LoVo (cell line): ENCODE results near the gene ZNF665.
"Not testable (repeated sequence)": the region's sequence is repeated elsewhere in the genome, so short reads cannot be mapped to it uniquely, and the experiment has no call there.

ENCODE experiments used
- DNase-seq: peaks from one replicate; pipeline ENCODE4 v3.0.0-alpha.2; 2016; ENCODE audit warnings: low spot score

Gene ZNF665

DNA sequence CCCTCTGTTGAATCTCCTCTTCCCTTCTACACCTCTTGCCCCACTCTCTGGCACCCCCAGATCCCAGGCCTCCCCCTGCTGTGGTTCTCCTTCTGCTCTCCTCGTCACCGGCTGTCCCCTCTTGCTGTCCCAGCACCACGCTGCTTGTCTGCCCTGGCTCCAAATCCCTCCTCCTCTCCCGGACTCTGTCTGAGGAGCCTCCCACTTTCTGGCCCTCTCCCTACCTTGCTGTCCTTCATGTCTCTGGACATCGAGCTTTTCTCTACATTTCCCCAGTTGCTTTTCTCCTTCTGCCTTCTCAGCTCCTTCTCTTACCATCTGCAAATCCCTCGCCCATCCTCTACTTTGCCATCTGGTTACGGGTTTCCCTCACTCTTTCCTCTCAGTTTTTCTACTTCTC, 35.5 kb downstream of the ZNF665 start:
- no peak for DNase-seq

DNA sequence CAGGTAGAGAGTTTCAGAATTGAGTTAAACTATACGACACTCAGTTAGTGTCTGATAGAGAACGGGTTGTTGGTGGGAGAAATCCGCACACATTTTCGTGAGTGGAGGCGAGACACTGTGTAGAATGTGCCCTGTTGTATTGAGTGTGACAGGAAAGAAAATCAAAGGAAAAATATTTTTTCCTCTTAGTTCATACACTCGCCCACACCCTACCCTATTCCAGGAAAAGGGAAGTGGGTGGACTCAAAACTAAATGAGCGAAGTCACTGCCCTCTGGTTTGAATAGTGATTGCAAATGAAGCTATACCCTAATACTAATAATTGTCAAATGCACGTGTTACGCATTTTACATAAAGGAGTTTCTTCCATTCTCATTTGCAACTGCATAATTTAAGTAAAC, 36.3 kb downstream of the ZNF665 start:
- DNase-seq: no peak

DNA sequence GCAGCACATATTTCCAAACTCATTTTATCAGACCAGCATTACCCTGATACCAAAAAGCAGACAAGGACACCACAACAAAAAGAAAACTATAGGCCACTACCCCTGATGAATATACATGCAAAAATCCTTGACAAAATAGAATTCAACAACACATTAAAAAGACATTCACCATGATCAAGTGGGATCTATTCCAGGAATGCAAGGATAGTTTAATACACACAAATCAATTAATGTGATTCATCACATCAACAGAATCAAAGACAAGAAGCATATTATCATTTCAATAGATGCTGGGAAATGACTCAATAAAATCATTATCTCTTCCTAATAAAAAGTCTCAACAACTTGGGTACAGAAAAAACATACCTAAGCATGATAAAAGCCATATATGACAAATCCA, 45.5 kb downstream of the ZNF665 start:
- no peak for DNase-seq

DNA sequence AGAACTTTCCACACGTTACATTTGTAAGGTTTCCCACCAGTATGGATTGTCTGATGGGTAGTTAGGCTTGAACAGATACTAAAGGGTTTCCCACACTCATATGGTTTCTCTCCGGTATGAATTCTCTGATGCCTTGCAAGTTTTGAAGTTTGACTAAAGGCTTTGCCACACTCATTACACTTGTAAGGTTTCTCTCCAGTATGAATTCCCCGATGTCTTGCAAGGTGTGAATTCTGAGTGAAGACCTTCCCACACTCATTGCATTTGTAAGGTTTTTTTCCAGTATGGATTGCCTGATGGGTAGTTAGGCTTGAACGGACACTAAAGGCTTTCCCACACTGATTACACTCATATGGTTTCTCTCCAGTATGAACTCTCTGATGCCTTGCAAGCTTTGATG, 52.8 kb downstream of the ZNF665 start:
- DNase-seq: no peak

DNA sequence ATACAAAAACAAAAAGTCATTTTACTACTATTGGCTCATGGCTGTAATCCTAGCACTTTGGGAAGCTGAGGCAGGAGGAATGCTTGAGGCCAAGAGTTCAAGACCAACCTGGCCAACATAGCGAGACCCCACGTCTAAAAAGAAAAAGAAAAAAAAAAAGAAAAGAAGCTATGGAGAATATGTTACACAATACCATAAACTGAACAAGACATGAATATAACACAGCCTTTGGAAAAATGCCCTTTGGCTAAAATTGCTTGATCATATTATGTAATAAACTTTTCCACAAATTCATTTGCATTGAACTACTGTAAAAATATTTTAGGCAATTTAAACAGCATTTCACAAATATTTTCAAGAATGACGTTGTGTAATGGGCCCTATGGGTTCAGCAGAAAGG, 56.7 kb downstream of the ZNF665 start:
- no peak for DNase-seq

DNA sequence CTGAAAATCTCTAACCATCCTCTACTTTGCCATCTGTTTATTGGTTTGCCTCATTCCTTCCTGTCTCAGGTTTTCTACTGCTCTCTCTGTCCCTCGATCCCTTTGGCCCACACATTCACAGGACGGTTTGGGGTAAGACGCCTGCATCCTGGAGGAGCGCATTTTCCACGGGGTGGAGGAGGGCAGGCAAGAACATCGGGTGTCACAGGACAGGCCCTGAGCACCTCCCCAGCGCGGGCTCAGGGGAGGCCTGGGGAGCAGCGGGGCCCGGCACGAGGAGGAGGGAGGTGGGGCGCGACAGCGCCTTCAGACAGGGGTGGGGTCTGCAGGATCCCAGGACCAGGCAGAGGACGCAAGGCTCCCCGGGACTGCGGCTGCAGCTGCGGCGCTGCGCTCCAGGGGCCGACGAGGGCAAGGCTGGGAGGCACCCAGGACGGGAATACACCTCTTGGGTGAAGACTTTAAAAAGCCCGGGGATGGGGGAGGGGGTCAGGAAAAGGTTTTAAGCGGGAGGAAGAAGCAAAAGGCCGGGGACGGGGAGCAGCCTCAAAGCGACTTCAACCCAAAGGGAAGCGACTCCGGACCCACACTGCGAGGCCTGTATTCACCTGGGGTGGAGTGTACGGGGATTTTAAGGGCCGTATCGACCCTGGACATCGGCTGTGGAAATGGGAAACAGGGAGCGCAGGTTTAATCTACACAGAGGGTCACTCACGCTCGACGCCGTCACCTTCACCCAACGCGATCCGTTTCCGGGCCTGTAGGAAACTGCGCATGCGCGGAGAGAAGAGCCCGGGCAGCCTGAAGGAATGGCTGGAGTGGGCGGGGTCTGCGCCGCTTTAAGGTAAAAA, 60.8 kb downstream of the ZNF665 start, which contains the start of gene ZNF415:
Gene ZNF415, minus strand, starts transcription at position 770 of the 851 bp plus-strand sequence. CDS start 10,234 bp downstream, outside the sequence.
- no peak for DNase-seq

DNA sequence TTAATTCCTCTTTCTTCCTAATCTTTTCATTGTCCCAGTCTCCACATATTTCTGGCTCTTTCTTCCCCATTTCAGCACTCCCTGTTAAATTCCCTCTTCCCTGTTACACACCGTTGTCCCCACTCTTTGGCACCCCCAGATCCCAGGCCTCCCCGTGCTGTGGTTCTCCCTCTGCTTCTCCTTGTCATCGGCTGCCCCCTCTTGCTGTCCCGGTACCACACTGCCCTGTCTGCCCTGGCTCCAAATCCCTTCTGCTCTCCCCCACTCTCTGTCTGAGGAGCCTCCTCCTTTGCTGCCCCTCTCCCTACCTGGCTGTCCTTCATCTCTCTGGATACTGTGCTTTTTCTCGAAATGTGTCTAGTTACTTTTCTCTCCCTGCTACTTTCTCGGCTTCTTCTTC, 61.4 kb downstream of the ZNF665 start:
- no peak for DNase-seq

DNA sequence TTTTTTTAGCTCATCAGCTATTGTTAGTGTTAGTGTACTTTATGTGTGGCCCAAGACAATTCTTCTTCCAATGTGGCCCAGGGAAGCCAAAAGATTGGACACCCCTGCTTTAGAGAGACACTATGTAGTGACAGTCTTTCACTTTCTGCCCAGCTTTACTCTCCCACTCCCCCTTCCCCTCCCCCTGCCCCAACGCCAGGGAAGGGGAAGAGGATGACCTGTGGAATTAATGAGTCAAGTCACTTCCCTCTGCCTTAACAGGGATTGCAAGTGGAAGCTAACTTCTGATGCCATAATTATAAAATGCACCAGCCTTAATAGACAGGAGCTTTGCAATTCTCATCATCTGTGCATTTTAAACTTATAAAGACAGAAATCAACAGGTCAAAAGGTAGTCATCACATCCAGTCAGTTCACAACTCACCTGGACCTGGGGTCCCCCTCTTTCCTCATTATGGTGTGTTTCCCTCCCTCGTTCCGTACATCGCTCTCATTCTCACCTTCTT, 62.0 kb downstream of the ZNF665 start:
- DNase-seq: no peak

DNA sequence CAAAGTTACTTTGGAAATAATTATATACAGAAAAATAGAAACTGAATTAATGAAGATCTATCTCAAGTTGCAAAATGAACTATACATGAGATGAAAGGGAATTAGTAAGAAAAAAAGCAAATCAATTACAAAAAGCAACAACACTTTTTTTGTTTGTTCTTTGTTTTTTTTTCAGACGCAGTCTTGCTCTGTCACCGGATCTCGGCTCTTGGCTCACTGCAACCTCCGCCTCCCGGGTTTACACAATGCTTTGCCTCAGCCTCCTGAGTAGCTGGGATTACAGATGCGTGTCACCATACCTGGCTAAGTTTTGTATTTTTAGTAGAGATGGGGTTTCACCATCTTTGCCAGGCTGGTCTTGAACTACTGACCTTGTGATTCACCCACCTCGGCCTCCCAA, 62.7 kb downstream of the ZNF665 start:
- DNase-seq: no peak

DNA sequence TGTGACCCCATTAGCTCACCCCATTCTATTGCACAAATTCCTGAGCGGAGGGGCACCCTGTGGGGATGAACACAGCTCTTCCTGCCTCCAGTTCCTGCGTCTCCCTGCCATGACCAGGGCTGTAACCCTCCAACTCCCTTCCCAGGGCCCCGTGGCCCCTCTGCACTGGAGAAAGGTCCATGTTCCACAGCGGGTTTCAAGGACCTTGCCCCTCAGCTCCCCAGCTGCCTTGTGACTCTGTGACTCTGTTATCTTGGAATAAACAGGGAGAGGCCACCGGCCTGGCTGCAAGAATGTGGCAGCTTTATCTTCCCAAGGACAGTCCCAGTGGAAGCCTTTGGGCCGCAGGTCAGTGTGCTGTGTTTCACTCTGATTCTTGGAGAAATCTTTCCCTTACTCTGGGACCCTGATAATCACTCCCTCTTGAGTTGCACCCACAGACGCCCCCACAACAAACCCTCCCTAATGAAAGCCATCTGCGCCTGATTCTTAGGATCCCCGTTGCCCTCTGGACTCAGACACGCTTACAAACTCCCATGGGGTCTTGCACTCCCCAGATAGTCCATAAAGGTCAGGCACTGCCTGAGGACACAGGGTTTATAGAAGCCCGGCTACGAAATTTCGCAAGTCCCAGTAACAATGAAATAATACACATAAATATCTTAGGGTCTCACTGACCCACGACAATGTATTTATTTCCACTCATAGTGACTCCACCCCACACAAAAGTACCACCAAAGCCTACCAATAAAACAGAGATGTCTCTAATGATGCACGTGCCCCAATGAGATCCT, 66.2 kb downstream of the ZNF665 start:
- not testable (repeated sequence) for DNase-seq

DNA sequence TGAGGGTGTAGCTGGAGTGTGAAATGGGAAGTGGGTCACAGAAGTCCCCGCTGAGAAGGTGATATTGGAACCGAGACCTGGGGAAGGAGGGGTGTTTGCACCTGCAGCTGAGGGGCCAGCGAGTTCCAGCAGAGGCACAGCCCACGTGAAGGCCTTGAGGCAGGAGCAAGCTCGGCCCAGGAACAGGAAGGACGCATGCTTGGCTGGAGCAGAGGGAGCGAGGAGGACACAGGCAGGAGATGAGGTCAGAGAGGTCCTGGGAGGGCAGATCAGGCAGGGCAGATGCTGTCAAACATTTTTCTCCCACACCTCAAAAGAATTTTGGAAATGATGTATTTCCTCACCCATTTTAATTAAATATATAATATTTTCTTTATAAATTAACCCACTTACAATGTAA, 69.8 kb downstream of the ZNF665 start:
- DNase-seq: no peak
